K562 (cell line): Measurements from ENCODE around the gene ASCC2. TPM values are rescaled to one million over a fixed set of nuclear protein-coding genes. Genes with fewer than 3 reads are reported as not detected.

Experiments
- CC2D1A ChIP-seq: fragments of 450-650 bp; IDR thresholded peaks from 2 replicates; pipeline ENCODE4 v1.6.1; 2017; ENCODE audit warnings: mild to moderate bottlenecking
- DPF2 ChIP-seq: fragments of 450-650 bp; IDR thresholded peaks from 2 replicates; pipeline ENCODE4 v1.6.1; 2016
- NCOA1 ChIP-seq: fragments of 450-650 bp; IDR thresholded peaks from 2 replicates; pipeline ENCODE4 v1.6.1; 2016; ENCODE audit warnings: low read depth
- PHB ChIP-seq: fragments of 250-450 bp; sonication (Bioruptor Pico); IDR thresholded peaks from 2 replicates; pipeline ENCODE4 v1.5.0; 2021
- PHF8 ChIP-seq: fragments of 200-600 bp; sonication (generic); IDR thresholded peaks from 2 replicates; pipeline ENCODE4 v1.6.1; 2012; ENCODE audit warnings: mixed run types, mild to moderate bottlenecking, inconsistent platforms, low read length, moderate library complexity, borderline replicate concordance
- SMAD2 ChIP-seq: fragments of 150-350 bp; IDR thresholded peaks from 2 replicates; pipeline ENCODE4 v1.6.1; 2014; ENCODE audit warnings: low read depth, mild to moderate bottlenecking, low read length
- TARDBP ChIP-seq: fragments of 450-650 bp; IDR thresholded peaks from 2 replicates; pipeline ENCODE4 v1.6.1; 2016
- ZNF3 ChIP-seq: fragments of 250-450 bp; sonication (Bioruptor Pico); IDR thresholded peaks from 2 replicates; pipeline ENCODE4 v1.5.0; 2021; ENCODE audit warnings: mild to moderate bottlenecking, moderate library complexity
- polyA plus RNA-seq, 8 experiments: library from polyadenylated mRNA; depleted of rRNA in 4 of 8; stranded (reverse) in 5 of 8; unstranded in 3 of 8; fragments of >200 nt; fragmentation: Nextera tagmentation in 2 of 8; fragmentation: Illumina TruSeq in 1 of 8; extraction: Ambion mirVana in 2 of 8; extraction: Trizol in 1 of 8; gene quantifications; 2 replicates each; pipeline versions ENCODE4 v1.2.1 to v1.2.3, GENCODE V29; 2011 to 2014; ENCODE audit warnings: inconsistent platforms in 1 of 8, missing spikeins in 1 of 8
- total RNA-seq, 7 experiments: library from RNA; depleted of rRNA in 6 of 7; stranded (reverse); fragments of >200 nt in 6 of 7; fragmentation: Illumina TruSeq in 2 of 7; extraction: Trizol in 2 of 7; gene quantifications; 2 replicates each; pipeline versions ENCODE4 v1.2.1 to v1.2.3, GENCODE V29; 2011 to 2021; ENCODE audit warnings: low replicate concordance in 1 of 7
- TF ChIP-seq, protein P1 (sequence below), 2 experiments: fragments of 450-650 bp in 1 of 2; IDR thresholded peaks; 2 replicates each; pipeline ENCODE4 v1.6.1; 2011 to 2017; ENCODE audit warnings: low read depth in 2 of 2, antibody characterized with exemption in 1 of 2, borderline replicate concordance in 1 of 2, low read length in 1 of 2, mild to moderate bottlenecking in 1 of 2, mixed read lengths in 1 of 2; ENCODE audit not compliant: control insufficient read depth in 1 of 2
- TF ChIP-seq, protein P2 (sequence below): fragments of 250-450 bp; sonication (Bioruptor Pico); IDR thresholded peaks from 2 replicates; pipeline ENCODE4 v1.5.1; 2021; ENCODE audit warnings: mild to moderate bottlenecking
- TF ChIP-seq, protein P3 (sequence below): sonication (generic); formaldehyde crosslinking; IDR thresholded peaks from 2 replicates; pipeline ENCODE4 v1.8.0; 2022; ENCODE audit warnings: missing genetic modification reagents, mild to moderate bottlenecking, moderate library complexity, borderline replicate concordance
- TF ChIP-seq, protein P4 (sequence below), 2 experiments: fragments of 450-650 bp; formaldehyde crosslinking in 1 of 2; IDR thresholded peaks; 2 replicates each; pipeline versions ENCODE4 v1.4.0 to v1.6.1; 2014 to 2020; ENCODE audit warnings: mild to moderate bottlenecking in 2 of 2, borderline replicate concordance in 1 of 2, low read depth in 1 of 2

ASCC2 gene
- total and polyA plus RNA-seq, 9 of the 15 experiments (the other 6 are each of a cell fraction or from before 2014, with no cell fraction given) = 4.0 to 46.7 (median 26.8) TPM

DNA sequence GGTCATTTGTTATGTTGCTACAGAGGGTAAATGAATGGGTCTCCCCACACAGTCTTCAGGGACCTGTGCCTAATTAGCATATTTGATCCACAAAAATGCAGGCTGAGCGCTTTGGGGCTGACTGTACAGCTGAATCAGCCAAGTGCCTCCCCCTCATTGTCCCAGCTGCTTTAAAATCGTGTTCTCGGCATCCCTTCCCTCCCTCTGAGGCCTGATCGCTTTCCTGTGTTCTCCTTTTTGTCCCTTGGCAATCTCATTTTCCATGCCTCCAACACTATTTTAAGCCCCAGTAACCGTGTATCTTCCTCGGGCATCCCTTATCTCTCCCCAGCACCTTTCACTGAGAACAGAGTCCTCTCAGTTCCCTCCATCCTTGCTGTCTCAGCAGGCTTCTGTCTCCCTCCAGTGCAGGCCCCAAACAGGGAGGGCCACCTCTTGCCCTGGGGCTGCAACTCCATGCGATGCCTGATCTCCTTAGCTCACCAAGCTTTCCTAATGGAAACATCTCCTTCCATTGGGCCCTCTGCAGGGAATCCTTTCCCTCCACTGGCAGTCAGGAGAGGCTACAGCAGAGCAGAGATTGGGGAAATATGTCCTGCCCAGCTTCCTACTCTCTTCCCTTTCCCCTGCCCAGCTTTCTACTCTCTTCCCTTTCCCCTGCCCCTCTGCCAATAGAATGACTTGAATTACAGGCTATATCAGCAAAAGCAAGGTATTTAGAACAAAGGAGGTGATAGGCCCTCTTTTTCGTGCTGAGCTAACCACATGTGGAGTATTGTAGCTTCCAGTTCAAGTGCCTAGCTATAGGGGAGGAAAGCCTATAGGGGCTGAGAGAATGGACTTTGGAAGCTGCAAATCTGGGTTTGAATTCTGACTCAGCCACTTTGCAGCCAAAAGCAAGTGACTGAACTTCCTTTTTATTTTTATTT, 57.1 kb downstream of the ASCC2 start (continued):
- TF ChIP-seq, protein P1, sequence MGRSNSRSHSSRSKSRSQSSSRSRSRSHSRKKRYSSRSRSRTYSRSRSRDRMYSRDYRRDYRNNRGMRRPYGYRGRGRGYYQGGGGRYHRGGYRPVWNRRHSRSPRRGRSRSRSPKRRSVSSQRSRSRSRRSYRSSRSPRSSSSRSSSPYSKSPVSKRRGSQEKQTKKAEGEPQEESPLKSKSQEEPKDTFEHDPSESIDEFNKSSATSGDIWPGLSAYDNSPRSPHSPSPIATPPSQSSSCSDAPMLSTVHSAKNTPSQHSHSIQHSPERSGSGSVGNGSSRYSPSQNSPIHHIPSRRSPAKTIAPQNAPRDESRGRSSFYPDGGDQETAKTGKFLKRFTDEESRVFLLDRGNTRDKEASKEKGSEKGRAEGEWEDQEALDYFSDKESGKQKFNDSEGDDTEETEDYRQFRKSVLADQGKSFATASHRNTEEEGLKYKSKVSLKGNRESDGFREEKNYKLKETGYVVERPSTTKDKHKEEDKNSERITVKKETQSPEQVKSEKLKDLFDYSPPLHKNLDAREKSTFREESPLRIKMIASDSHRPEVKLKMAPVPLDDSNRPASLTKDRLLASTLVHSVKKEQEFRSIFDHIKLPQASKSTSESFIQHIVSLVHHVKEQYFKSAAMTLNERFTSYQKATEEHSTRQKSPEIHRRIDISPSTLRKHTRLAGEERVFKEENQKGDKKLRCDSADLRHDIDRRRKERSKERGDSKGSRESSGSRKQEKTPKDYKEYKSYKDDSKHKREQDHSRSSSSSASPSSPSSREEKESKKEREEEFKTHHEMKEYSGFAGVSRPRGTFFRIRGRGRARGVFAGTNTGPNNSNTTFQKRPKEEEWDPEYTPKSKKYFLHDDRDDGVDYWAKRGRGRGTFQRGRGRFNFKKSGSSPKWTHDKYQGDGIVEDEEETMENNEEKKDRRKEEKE (IDR thresholded peaks at IDR 0.05; ENCODE audit: borderline replicate concordance in 1 of 2, control insufficient read depth in 1 of 2, low read depth in 2 of 2, low read length in 1 of 2) = no peak; a peak in 1 of 4 replicates
- TF ChIP-seq, protein P2, sequence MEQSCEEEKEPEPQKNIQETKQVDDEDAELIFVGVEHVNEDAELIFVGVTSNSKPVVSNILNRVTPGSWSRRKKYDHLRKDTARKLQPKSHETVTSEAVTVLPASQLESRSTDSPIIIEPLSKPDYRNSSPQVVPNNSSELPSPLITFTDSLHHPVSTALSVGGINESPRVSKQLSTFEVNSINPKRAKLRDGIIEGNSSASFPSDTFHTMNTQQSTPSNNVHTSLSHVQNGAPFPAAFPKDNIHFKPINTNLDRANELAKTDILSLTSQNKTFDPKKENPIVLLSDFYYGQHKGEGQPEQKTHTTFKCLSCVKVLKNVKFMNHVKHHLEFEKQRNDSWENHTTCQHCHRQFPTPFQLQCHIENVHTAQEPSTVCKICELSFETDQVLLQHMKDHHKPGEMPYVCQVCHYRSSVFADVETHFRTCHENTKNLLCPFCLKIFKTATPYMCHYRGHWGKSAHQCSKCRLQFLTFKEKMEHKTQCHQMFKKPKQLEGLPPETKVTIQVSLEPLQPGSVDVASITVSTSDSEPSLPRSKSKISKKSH = no peak
- TF ChIP-seq TARDBP (peak; percentile 75; the same call in 1 of the 2 replicates), NCOA1 (peak; percentile 78; the same call in 1 of the 2 replicates), ZNF3 (CRISPR knock-in tag) (no peak), DPF2 (peak; percentile 97), PHF8 (no peak), CC2D1A (peak; percentile 93; the same call in 1 of the 2 replicates), SMAD2 (no peak), PHB (CRISPR knock-in tag) (no peak)
- TF ChIP-seq, protein P3, sequence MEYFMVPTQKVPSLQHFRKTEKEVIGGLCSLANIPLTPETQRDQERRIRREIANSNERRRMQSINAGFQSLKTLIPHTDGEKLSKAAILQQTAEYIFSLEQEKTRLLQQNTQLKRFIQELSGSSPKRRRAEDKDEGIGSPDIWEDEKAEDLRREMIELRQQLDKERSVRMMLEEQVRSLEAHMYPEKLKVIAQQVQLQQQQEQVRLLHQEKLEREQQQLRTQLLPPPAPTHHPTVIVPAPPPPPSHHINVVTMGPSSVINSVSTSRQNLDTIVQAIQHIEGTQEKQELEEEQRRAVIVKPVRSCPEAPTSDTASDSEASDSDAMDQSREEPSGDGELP (CRISPR knock-in tag) = peak; percentile 95
- TF ChIP-seq, protein P4, sequence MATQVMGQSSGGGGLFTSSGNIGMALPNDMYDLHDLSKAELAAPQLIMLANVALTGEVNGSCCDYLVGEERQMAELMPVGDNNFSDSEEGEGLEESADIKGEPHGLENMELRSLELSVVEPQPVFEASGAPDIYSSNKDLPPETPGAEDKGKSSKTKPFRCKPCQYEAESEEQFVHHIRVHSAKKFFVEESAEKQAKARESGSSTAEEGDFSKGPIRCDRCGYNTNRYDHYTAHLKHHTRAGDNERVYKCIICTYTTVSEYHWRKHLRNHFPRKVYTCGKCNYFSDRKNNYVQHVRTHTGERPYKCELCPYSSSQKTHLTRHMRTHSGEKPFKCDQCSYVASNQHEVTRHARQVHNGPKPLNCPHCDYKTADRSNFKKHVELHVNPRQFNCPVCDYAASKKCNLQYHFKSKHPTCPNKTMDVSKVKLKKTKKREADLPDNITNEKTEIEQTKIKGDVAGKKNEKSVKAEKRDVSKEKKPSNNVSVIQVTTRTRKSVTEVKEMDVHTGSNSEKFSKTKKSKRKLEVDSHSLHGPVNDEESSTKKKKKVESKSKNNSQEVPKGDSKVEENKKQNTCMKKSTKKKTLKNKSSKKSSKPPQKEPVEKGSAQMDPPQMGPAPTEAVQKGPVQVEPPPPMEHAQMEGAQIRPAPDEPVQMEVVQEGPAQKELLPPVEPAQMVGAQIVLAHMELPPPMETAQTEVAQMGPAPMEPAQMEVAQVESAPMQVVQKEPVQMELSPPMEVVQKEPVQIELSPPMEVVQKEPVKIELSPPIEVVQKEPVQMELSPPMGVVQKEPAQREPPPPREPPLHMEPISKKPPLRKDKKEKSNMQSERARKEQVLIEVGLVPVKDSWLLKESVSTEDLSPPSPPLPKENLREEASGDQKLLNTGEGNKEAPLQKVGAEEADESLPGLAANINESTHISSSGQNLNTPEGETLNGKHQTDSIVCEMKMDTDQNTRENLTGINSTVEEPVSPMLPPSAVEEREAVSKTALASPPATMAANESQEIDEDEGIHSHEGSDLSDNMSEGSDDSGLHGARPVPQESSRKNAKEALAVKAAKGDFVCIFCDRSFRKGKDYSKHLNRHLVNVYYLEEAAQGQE (IDR thresholded peaks at IDR 0.05; ENCODE audit: borderline replicate concordance) = peak; percentile 58
- TF ChIP-seq, protein P4 (CRISPR knock-in tag; IDR thresholded peaks at IDR 0.05; ENCODE audit: low read depth) = no peak
